H1 (cell line): ENCODE results near the gene QRSL1. TPM values are rescaled to one million over a fixed set of nuclear protein-coding genes. Genes with fewer than 3 reads are reported as not detected.

Source experiments
- CTCF ChIA-PET: fragments of 300-600 bp; sonication (Branson Sonifier 250); formaldehyde crosslinking; loops from one replicate; lab custom pipeline; 2021; ENCODE audit not compliant: partially characterized antibody; lab: Charles Lee
- POLR2A ChIA-PET: fragments of 300-600 bp; sonication (Branson Sonifier 250); formaldehyde crosslinking; loops from one replicate; lab custom pipeline; 2021; ENCODE audit warnings: inconsistent platforms; ENCODE audit not compliant: partially characterized antibody; lab: Charles Lee
- DNase-seq, 2 experiments: peaks; one replicate each; pipeline versions ENCODE4 v3.0.0 to v3.0.0-alpha.2; 2010 to 2022; ENCODE audit warnings: low spot score in 2 of 2, low read depth in 1 of 2, mixed read lengths in 1 of 2
- FAIRE-seq: peaks from 2 replicates; lab custom pipeline; 2011; peaks lifted over from hg19 to GRCh38; lab: Jason Lieb, UNC
- H2AFZ ChIP-seq: 2 replicates; pipeline ENCODE4 v1.8.1; 2012; ENCODE audit warnings: low read length, inconsistent platforms
- H2AK5ac ChIP-seq: 2 replicates; pipeline ENCODE4 v1.6.1; 2013; ENCODE audit warnings: low read depth, low read length
- H2BK120ac ChIP-seq: replicated peaks from 2 replicates; pipeline ENCODE3; 2013; ENCODE audit warnings: low read depth, low read length, inconsistent platforms
- H2BK12ac ChIP-seq: 2 replicates; pipeline ENCODE4 v1.6.1; 2013; ENCODE audit warnings: low read depth, low read length
- H2BK15ac ChIP-seq: 2 replicates; pipeline ENCODE4 v1.6.1; 2013; ENCODE audit warnings: low read length
- H2BK20ac ChIP-seq: 2 replicates; pipeline ENCODE4 v1.6.1; 2013; ENCODE audit warnings: low read length
- H2BK5ac ChIP-seq: 2 replicates; pipeline ENCODE4 v1.6.1; 2013; ENCODE audit warnings: low read depth, low read length
- H3K14ac ChIP-seq: 2 replicates; pipeline ENCODE4 v1.6.1; 2013; ENCODE audit warnings: inconsistent platforms; ENCODE audit not compliant: insufficient read length
- H3K18ac ChIP-seq: 2 replicates; pipeline ENCODE4 v1.6.1; 2013; ENCODE audit warnings: low read length; ENCODE audit errors: extremely low read depth
- H3K23ac ChIP-seq: 2 replicates; pipeline ENCODE4 v1.6.1; 2013; ENCODE audit warnings: inconsistent platforms; ENCODE audit not compliant: insufficient read length
- H3K23me2 ChIP-seq: 2 replicates; pipeline ENCODE4 v1.6.1; 2013; ENCODE audit warnings: low read depth, low read length
- H3K27ac ChIP-seq: 2 replicates; pipeline ENCODE4 v1.6.1; 2011; ENCODE audit warnings: low read depth, low read length, inconsistent platforms
- H3K27me3 ChIP-seq, 4 experiments: replicated peaks in 1 of 4; 1 replicate in 1 of 4; 2 replicates in 3 of 4; pipeline versions ENCODE4 v1.6.1 to v1.8.1; 2011 to 2013; ENCODE audit warnings: low read length in 3 of 4, mild to moderate bottlenecking in 3 of 4, inconsistent platforms in 2 of 4, mixed read lengths in 2 of 4, moderate library complexity in 1 of 4; ENCODE audit not compliant: control insufficient read depth in 3 of 4, insufficient read depth in 3 of 4; ENCODE audit errors: extremely low read depth in 1 of 4
- H3K36me3 ChIP-seq, 4 experiments: 2 replicates each; pipeline versions ENCODE4 v1.6.1 to v1.8.1; 2011 to 2013; ENCODE audit warnings: mild to moderate bottlenecking in 4 of 4, low read length in 3 of 4, moderate library complexity in 2 of 4, control low read depth in 1 of 4, inconsistent platforms in 1 of 4; ENCODE audit not compliant: insufficient read depth in 4 of 4, control insufficient read depth in 2 of 4
- H3K4ac ChIP-seq: replicated peaks from 2 replicates; pipeline ENCODE3; 2013; ENCODE audit warnings: low read length, low read depth, mixed read lengths, inconsistent platforms; ENCODE audit not compliant: insufficient read length
- H3K4me1 ChIP-seq, 4 experiments: replicated peaks in 1 of 4; 1 replicate in 1 of 4; 2 replicates in 3 of 4; pipeline versions ENCODE4 v1.6.1 to v1.8.1; 2011 to 2013; ENCODE audit warnings: low read length in 3 of 4, inconsistent platforms in 2 of 4, mixed read lengths in 1 of 4; ENCODE audit not compliant: insufficient read depth in 4 of 4, control insufficient read depth in 3 of 4
- H3K4me2 ChIP-seq, 2 experiments: 2 replicates each; pipeline versions ENCODE4 v1.6.1 to v1.8.1; 2011 to 2013; ENCODE audit warnings: low read depth in 2 of 2, low read length in 2 of 2, control low read depth in 1 of 2, inconsistent platforms in 1 of 2, mild to moderate bottlenecking in 1 of 2; ENCODE audit not compliant: insufficient read depth in 1 of 2
- H3K4me3 ChIP-seq, 4 experiments: fragments of 200-600, 300-600 bp in 1 of 4; sonication (generic), shearing (Covaris generic), sonication (Bioruptor Twin) in 1 of 4; 2 replicates each; pipeline versions ENCODE4 v1.5.1 to v1.8.1; 2011 to 2016; ENCODE audit warnings: low read length in 4 of 4, low read depth in 3 of 4, control low read depth in 2 of 4, inconsistent platforms in 2 of 4, mild to moderate bottlenecking in 2 of 4, mixed read lengths in 1 of 4, moderate library complexity in 1 of 4; ENCODE audit not compliant: insufficient read depth in 2 of 4; ENCODE audit errors: extremely low read depth in 1 of 4
- H3K56ac ChIP-seq: replicated peaks from 2 replicates; pipeline ENCODE3; 2013; ENCODE audit warnings: low read depth, mild to moderate bottlenecking, mixed read lengths, low read length, inconsistent platforms; ENCODE audit not compliant: insufficient read length
- H3K79me1 ChIP-seq: 2 replicates; pipeline ENCODE4 v1.6.1; 2013; ENCODE audit warnings: low read depth, low read length, control low read depth
- H3K79me2 ChIP-seq, 2 experiments: 2 replicates each; pipeline versions ENCODE4 v1.6.1 to v1.8.1; 2012 to 2013; ENCODE audit warnings: low read length in 2 of 2, mild to moderate bottlenecking in 2 of 2, inconsistent platforms in 1 of 2; ENCODE audit not compliant: insufficient read depth in 2 of 2, control insufficient read depth in 1 of 2
- H3K9ac ChIP-seq, 4 experiments: replicated peaks in 1 of 4; 1 replicate in 1 of 4; 2 replicates in 3 of 4; pipeline versions ENCODE4 v1.6.1 to v1.8.1; 2011 to 2013; ENCODE audit warnings: low read depth in 3 of 4, low read length in 3 of 4, control low read depth in 2 of 4, mild to moderate bottlenecking in 2 of 4, moderate library complexity in 2 of 4, inconsistent platforms in 1 of 4; ENCODE audit errors: extremely low read depth in 1 of 4
- H3K9me3 ChIP-seq, 2 experiments: 2 replicates each; pipeline versions ENCODE4 v1.6.1 to v1.8.1; 2012 to 2013; ENCODE audit warnings: mild to moderate bottlenecking in 2 of 2, moderate library complexity in 2 of 2, control low read depth in 1 of 2, inconsistent platforms in 1 of 2, low read depth in 1 of 2, low read length in 1 of 2, mixed read lengths in 1 of 2; ENCODE audit not compliant: insufficient read depth in 2 of 2
- H4K20me1 ChIP-seq, 2 experiments: replicated peaks in 1 of 2; 2 replicates each; pipeline versions ENCODE3 to v1.8.1; 2011 to 2013; ENCODE audit warnings: inconsistent platforms in 2 of 2, low read length in 2 of 2, mild to moderate bottlenecking in 1 of 2; ENCODE audit not compliant: insufficient read depth in 2 of 2, control insufficient read depth in 1 of 2
- H4K5ac ChIP-seq: 2 replicates; pipeline ENCODE4 v1.6.1; 2013; ENCODE audit warnings: low read length, low read depth, mixed read lengths, inconsistent platforms; ENCODE audit not compliant: insufficient read length
- H4K8ac ChIP-seq: 2 replicates; pipeline ENCODE4 v1.8.0; 2013; ENCODE audit warnings: mild to moderate bottlenecking, moderate library complexity, low read length, inconsistent platforms; ENCODE audit not compliant: insufficient read depth; ENCODE audit errors: extremely low read depth
- H4K91ac ChIP-seq: replicated peaks from 2 replicates; pipeline ENCODE3; 2013; ENCODE audit warnings: low read length, mixed read lengths, inconsistent platforms; ENCODE audit not compliant: insufficient read length
- BACH1 ChIP-seq: IDR thresholded peaks from 2 replicates; pipeline ENCODE4 v1.6.1; 2012; ENCODE audit warnings: low read length, improper control_type of control experiment
- CBX8 ChIP-seq: fragments of 300-800, 300-1000 bp; sonication (generic); IDR thresholded peaks from 2 replicates; pipeline ENCODE4 v1.7.1; 2016; ENCODE audit warnings: low read depth, low read length, borderline replicate concordance
- CHD2 ChIP-seq: IDR thresholded peaks from 2 replicates; pipeline ENCODE4 v1.6.1; 2012; ENCODE audit warnings: low read length, improper control_type of control experiment
- EP300 ChIP-seq, 2 experiments: IDR thresholded peaks; 1 replicate in 1 of 2; 2 replicates in 1 of 2; pipeline ENCODE4 v1.6.1; 2011 to 2012; ENCODE audit warnings: low read depth in 2 of 2, low read length in 2 of 2, mild to moderate bottlenecking in 2 of 2, borderline replicate concordance in 1 of 2, inconsistent platforms in 1 of 2, moderate library complexity in 1 of 2
- KDM1A ChIP-seq: fragments of 200-600, 300-600 bp; sonication (generic); IDR thresholded peaks from 2 replicates; pipeline ENCODE4 v1.7.1; 2016; ENCODE audit warnings: mild to moderate bottlenecking, low read length, borderline replicate concordance
- NRF1 ChIP-seq: IDR thresholded peaks from 2 replicates; pipeline ENCODE4 v1.6.1; 2011; ENCODE audit warnings: mild to moderate bottlenecking, low read depth, low read length, improper control_type of control experiment
- RBBP5 ChIP-seq: IDR thresholded peaks from 2 replicates; pipeline ENCODE4 v1.7.1; 2012; ENCODE audit warnings: low read depth, mild to moderate bottlenecking, inconsistent platforms, low read length, moderate library complexity, borderline replicate concordance
- RNF2 ChIP-seq: fragments of 200-900, 300-1000 bp; sonication (generic); IDR thresholded peaks from 2 replicates; pipeline ENCODE4 v1.7.1; 2016; ENCODE audit warnings: borderline replicate concordance, low read depth, mild to moderate bottlenecking, antibody characterized with exemption, low read length; ENCODE audit not compliant: poor library complexity, severe bottlenecking; ENCODE audit errors: missing control alignments
- SAP30 ChIP-seq: fragments of 300-600 bp; sonication (generic); IDR thresholded peaks from 2 replicates; pipeline ENCODE4 v1.7.1; 2012; ENCODE audit warnings: low read length, moderate library complexity, mild to moderate bottlenecking, inconsistent platforms; ENCODE audit not compliant: insufficient read depth, insufficient replicate concordance
- SIN3A ChIP-seq, 2 experiments: IDR thresholded peaks in 1 of 2; conservative IDR thresholded peaks in 1 of 2; 2 replicates each; pipeline ENCODE4 v1.6.1; 2011 to 2012; ENCODE audit warnings: low read length in 2 of 2, improper control_type of control experiment in 1 of 2, low read depth in 1 of 2, mild to moderate bottlenecking in 1 of 2
- TAF7 ChIP-seq: optimal IDR thresholded peaks from 2 replicates; pipeline ENCODE3; 2011; ENCODE audit warnings: low read depth, mild to moderate bottlenecking, inconsistent platforms, low read length, moderate library complexity, borderline replicate concordance
- WGBS, 2 experiments: shearing (Covaris generic) in 1 of 2; methylation state at CpG; one replicate each; pipeline versions ENCODE4 v1.1.6 to v1.1.7; 2013 to 2015; ENCODE audit warnings: low lambda C conversion rate in 2 of 2, mixed read lengths in 2 of 2, inconsistent platforms in 1 of 2, low coverage in 1 of 2, missing lambda C conversion rate in 1 of 2; ENCODE audit not compliant: insufficient replicate concordance in 2 of 2, insufficient coverage in 1 of 2, insufficient read length in 1 of 2; ENCODE audit errors: extremely low coverage in 1 of 2, missing lambda C conversion rate in 1 of 2; 5-methylcytosine and 5-hydroxymethylcytosine counted together
- polyA plus RNA-seq, 7 experiments: library from polyadenylated mRNA; depleted of rRNA in 3 of 7; stranded (reverse) in 5 of 7; unstranded in 2 of 7; fragments of >200 nt in 5 of 7; fragments of 200-250 nt in 2 of 7; gene quantifications; 1 replicate in 5 of 7; 2 replicates in 1 of 7; 4 replicates in 1 of 7; pipeline versions ENCODE4 v1.2.1 to v1.2.3, GENCODE V29; 2011 to 2013; ENCODE audit warnings: missing spikeins in 2 of 7, mixed read lengths in 2 of 7
- total RNA-seq: library from RNA; stranded (reverse); fragmentation: NEBNext Ultra II Directional; extraction: Animal tissue kit (Norgen Biotek cat#: 25700); gene quantifications from 2 replicates; pipeline ENCODE4 v1.2.1, GENCODE V29; 2021
- TF ChIP-seq, protein P1 (sequence below): IDR thresholded peaks from 2 replicates; pipeline ENCODE4 v1.6.1; 2011; ENCODE audit warnings: low read depth, mild to moderate bottlenecking, low read length; ENCODE audit not compliant: insufficient read depth

Gene QRSL1
- total and polyA plus RNA-seq, 2 of the 8 experiments (the other 6 are each of a cell fraction or from before 2014, with no cell fraction given) = 7.8 to 22.2 TPM

DNA sequence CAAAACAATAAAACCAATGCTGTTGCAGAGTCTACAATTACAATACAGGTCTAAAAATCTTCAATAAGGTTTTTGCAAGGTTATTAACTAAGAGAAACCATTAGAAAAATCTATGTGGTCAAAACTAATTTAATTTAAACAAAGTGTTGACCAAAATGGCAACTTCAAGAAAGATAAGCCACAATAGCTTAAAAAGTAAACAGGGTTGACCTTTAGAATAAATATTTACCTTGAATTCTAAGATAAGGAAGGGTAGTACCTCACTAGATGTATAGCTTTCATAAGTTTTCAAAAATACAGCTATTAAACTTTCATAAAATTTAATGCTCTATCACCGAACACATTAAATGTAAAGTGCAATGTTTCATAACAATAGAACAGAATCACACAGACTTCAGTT is 11.5 kb upstream of the QRSL1 start:
- no peak for FAIRE-seq
- no peak for TF ChIP-seq NRF1
- no peak for TF ChIP-seq RNF2
- TF ChIP-seq, protein P1, sequence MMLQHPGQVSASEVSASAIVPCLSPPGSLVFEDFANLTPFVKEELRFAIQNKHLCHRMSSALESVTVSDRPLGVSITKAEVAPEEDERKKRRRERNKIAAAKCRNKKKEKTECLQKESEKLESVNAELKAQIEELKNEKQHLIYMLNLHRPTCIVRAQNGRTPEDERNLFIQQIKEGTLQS = no peak
- no peak for TF ChIP-seq SIN3A (conservative IDR thresholded peaks at IDR 0.05 in 1 of 2, IDR thresholded peaks at IDR 0.05 in 1 of 2; ENCODE audit: low read depth in 1 of 2, low read length in 2 of 2)
- TF ChIP-seq KDM1A = no peak
- no peak for TF ChIP-seq CBX8
- TF ChIP-seq EP300 (IDR thresholded peaks at IDR 0.05; ENCODE audit: borderline replicate concordance in 1 of 2, low read depth in 2 of 2, low read length in 2 of 2) = no peak
- TF ChIP-seq SAP30 = no peak
- no peak for TF ChIP-seq BACH1
- no peak for TF ChIP-seq RBBP5
- TF ChIP-seq CHD2 = no peak
- no peak for TF ChIP-seq TAF7

More for the DNA sequence above, 11.5 kb upstream of the QRSL1 start:
- Histone ChIP-seq H2BK15ac (no peak overlapping the region), H4K91ac (no peak overlapping the region), H3K18ac (no peak overlapping the region), H3K4me2 (no peak overlapping the region), H3K79me2 (no peaks in the 10 kb centered on the region), H4K20me1 (no peaks in the 10 kb centered on the region), H2BK20ac (no peak overlapping the region), H4K5ac (no peak overlapping the region), H3K27me3 (no peaks in the 10 kb centered on the region), H3K79me1 (no peaks in the 10 kb centered on the region), H2AFZ (no peak overlapping the region), H3K56ac (no peak overlapping the region), H4K8ac (no peak overlapping the region), H2BK12ac (no peak overlapping the region), H3K14ac (no peak overlapping the region), H2AK5ac (no peak overlapping the region), H3K23ac (no peak overlapping the region), H3K9me3 (peaks cover 8 to 9% of the 10 kb centered on the region in 2 experiments), H2BK120ac (no peak overlapping the region), H3K27ac (no peak overlapping the region), H2BK5ac (no peak overlapping the region), H3K36me3 (peaks cover 2 to 21% (median 13%) of the 10 kb centered on the region in 4 experiments; a peak in 6 of 8 replicates), H3K4ac (no peak overlapping the region), H3K4me3 (no peak overlapping the region), H3K4me1 (peaks cover 5 to 20% (median 11%) of the 10 kb centered on the region in 4 experiments; a peak in 6 of 7 replicates), H3K23me2 (no peaks in the 10 kb centered on the region), H3K9ac (no peak overlapping the region)
- ChIA-PET CTCF (interaction anchor here (1.3 to 5.7 kb wide), 3 partner anchors 8 to 380 kb away, joined by 3 to 52 read pairs (median 6); no protein-coding TSS in a partner anchor), POLR2A (interaction anchor here (0.9 to 1.1 kb wide), 2 partner anchors 10 to 78 kb away, joined by 3 to 7 read pairs; no protein-coding TSS in a partner anchor)
- WGBS, 2 experiments = 91% methylated on average over 1 of the region's 1 CpG; no CpG with 5 or more reads in 1 of the 2 experiments
- no peak for DNase-seq
